C4-2B (cell line): Measurements from ENCODE around the gene CLDN12.

Source experiments
- H3K27ac ChIP-seq: fragments of 450-650 bp; 2 replicates; pipeline ENCODE4 v1.5.1; 2017
- ZFX ChIP-seq: fragments of 450-650 bp; IDR thresholded peaks from 2 replicates; pipeline ENCODE4 v1.6.1; 2017
- TF ChIP-seq, protein P1 (sequence below): fragments of 450-650 bp; conservative IDR thresholded peaks from 2 replicates; pipeline ENCODE4 v1.5.1; 2017; ENCODE audit warnings: mild to moderate bottlenecking

CLDN12 gene

DNA sequence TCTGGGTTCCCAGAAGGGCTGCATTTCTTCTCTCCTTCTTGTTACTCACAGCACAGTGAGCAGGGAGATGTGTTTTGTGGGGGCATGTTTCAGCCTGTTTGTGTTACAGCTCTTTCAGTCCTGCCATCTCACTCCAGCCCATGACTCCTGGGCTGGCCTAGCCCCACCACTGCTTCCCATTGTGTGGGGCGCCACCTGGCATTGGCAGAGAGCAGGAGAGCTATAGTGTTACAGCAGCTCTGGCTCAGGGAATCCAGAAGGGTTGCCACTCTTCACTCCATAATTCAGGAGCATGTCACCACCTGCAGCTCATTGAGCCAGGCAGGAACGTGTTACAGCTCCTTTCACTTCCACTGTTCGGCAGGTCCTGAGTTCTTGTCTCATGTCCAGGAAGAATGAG lies 30.0 kb downstream of the CLDN12 start:
- TF ChIP-seq, protein P1, sequence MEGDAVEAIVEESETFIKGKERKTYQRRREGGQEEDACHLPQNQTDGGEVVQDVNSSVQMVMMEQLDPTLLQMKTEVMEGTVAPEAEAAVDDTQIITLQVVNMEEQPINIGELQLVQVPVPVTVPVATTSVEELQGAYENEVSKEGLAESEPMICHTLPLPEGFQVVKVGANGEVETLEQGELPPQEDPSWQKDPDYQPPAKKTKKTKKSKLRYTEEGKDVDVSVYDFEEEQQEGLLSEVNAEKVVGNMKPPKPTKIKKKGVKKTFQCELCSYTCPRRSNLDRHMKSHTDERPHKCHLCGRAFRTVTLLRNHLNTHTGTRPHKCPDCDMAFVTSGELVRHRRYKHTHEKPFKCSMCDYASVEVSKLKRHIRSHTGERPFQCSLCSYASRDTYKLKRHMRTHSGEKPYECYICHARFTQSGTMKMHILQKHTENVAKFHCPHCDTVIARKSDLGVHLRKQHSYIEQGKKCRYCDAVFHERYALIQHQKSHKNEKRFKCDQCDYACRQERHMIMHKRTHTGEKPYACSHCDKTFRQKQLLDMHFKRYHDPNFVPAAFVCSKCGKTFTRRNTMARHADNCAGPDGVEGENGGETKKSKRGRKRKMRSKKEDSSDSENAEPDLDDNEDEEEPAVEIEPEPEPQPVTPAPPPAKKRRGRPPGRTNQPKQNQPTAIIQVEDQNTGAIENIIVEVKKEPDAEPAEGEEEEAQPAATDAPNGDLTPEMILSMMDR = no peak
- no peak for TF ChIP-seq ZFX
- no peak overlapping the region for H3K27ac ChIP-seq

DNA sequence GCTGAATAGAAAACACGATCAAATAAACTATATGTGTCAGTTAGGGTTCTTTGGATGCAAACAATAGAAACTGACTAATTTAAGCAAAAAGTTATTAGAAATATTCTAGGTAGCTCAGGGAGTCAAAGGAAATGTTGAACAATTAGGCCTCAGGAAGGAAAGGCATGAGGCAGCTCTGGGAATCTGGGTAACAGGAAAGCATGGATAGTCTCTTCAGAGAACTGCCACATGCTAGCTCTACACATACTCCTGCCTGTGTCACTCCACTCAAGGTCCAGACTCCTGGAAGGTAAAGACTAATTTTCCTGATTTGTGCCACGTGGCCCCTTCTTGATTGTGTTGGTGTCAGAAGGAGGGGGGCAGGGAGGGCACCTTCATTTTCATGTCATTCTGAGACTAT lies 42.4 kb downstream of the CLDN12 start:
- TF ChIP-seq ZFX = no peak
- TF ChIP-seq, protein P1 = no peak
- H3K27ac ChIP-seq = no peak overlapping the region

DNA sequence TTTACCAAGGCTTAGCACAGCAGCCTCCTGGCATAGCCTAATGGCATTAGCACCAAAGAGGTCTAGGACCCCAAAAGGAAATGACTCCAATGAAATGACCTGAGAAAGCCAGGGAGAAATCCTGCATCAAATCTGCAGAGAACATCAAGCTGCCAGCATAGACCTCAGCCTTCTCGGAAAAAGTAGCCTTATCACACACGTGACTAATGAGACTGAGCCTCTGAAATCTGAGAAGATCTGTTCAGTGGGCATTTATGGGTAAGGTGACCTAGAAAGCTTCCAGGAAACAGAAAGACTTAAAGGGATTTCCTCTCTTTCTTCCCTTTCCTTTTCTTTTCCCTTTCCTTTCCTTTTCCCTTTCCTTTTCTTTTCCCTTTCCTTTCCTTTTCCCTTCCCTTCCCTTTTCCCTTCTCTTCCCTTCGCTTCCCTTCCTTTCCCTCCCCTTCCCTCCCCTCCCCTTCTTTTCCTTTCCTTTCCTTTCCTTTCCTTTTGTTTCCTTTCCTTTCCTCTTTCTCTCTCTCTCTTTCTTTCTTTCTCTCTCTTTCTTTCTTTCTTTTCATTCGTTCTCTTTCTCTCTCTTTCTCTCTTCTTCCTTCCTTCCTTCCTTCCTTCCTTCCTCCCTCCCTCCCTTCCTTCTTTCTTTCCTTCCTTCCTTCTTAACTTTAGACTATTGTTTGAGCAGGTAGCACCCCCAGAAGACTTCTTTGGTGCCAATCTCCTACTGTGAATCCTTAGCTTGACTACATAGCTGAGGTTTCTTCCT lies 43.1 kb downstream of the CLDN12 start:
- no peak overlapping the region for H3K27ac ChIP-seq
- TF ChIP-seq, protein P1 = no peak
- TF ChIP-seq ZFX = no peak

DNA sequence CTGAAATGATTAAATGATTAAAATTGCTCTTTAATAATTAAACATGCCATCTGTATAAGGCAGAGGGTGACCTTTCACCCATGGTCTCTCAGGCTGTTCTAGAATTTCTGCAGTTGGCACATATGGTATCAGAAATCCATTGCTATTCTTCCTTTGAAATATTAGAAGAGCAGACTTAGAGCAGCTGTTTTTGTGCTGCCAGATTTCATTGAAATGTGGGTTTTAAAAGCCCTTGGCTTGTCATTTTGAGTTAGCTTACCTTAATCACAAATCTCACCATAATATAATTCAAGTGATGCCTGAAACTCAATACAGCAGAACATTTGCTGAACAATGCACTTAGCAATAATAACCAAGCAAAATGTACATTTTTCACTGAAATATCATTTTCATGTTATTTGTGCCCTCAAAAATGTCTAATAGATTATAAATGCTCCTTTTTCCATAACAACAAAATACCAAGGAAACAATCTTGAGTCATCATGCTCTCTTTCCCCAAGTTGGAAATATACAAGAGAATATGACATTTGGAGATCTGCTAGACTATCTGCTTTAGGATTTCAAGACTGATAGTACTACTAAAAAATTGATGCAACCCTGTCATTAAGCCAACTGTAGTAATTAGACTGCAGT lies 50.1 kb downstream of the CLDN12 start:
- no peak for TF ChIP-seq ZFX
- TF ChIP-seq, protein P1 = no peak
- no peak overlapping the region for H3K27ac ChIP-seq

DNA sequence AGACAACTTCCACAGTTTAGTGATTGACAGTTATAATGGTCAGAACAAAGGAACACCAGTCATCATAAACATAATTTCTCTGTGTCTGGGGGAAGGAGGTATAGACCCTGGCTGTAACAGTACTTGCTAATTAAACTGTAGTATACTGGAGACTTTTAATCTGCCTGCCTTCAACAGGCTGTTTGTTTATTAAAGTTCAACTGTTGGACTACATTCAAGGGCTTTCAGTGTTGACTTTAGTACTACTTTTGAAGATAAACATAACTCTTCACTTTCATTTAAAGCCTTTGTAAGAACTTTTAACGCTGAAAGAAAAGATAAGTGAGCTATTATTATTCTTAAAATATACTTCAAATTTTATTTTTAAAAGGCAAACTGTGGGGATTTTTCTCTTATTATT lies 50.7 kb downstream of the CLDN12 start:
- no peak overlapping the region for H3K27ac ChIP-seq
- no peak for TF ChIP-seq ZFX
- TF ChIP-seq, protein P1 = no peak

DNA sequence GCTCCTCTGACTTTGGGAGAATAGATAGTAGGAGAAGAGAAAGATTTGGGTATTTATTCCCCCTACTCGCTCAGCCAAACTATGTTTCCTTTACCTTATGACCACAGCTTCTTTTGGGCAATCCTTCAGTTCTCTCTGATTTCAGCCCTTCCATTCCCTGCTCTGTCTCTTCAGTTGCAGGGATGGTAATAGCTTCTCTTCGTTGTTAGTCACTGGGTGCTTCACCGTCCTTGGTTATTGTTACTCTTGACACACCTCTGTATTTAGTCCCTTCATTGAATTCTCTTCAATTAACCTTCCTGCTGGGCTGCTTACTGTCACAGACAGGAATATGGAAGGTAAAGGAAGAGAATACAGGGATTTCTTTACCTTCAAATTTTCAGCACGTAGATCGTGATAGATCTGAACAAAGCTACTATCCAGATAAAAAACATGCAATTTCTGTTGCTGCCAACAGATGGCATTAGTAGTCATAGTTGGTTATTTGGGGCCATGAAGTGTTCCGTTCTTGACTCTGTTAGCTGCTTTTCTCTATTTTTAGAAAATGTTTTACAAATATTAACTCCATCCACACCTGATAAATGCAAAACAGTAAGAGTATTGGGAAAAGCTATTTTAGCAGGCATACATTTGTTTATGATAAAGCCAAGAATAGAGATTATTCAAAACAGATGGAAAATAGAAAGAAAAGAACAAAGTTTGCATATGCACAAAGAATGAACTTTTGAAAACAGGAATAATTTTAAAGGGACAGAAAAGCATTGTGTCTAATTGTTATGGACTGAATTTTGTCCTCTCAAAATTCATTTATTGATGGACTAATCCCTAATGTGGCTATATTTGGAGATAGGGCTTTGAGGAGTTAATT lies 52.1 kb downstream of the CLDN12 start:
- no peak overlapping the region; the same call in 1 of the 2 replicates for H3K27ac ChIP-seq
- TF ChIP-seq ZFX = no peak
- TF ChIP-seq, protein P1 = peak; percentile 93

DNA sequence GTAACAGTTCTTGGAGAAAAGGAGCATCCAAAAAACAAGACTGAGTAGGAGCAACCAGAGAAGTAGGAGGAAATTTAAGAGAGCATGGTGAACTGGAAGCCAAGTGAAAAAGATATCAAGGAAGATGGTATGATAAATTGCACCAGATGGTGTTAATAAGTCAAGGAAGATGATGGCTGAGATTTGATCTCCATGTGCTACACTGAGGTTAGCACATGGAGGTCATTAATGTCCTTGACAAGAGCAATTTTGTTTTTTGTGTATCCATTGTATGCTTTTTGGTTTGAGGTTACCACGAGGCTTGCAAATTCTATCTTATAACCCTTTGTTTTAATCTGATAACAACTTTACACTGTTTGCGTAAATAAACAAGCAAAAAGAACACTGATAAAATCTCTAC lies 54.8 kb downstream of the CLDN12 start:
- no peak overlapping the region for H3K27ac ChIP-seq
- TF ChIP-seq ZFX = no peak
- TF ChIP-seq, protein P1 = no peak
